ENCODE measurements around the gene RFX2. TPM values are rescaled to one million over a fixed set of nuclear protein-coding genes. Genes with fewer than 3 reads are reported as not detected.

The RFX2 gene
- total RNA-seq, 1 experiment from 2014 or later = 3.7 TPM

- H3K4me1 ChIP-seq (ENCODE audit: insufficient read depth, low read length) = 0 out of 2 replicates have a peak, but pooled peaks cover 4% of the 10 kb centered on the region
- no peak for DNase-seq
- no peak overlapping the region for H3K14ac ChIP-seq (ENCODE audit: insufficient read depth, low read length)
- Mint-ChIP-seq H3K27ac (no peak overlapping the region), H3K4me3 (peak overlapping the region in 1 of 2 experiments; percentile 99; a peak in 4 of 5 replicates), H3K27me3 (ENCODE audit: low read depth) (peaks cover 2% of the 10 kb centered on the region; the same call in 1 of the 2 replicates), H3K36me3 (ENCODE audit: insufficient read depth in 1 of 3, low read depth in 3 of 3) (peaks cover 15 to 35% (median 21%) of the 10 kb centered on the region in 3 experiments), H3K9me3 (no peaks in the 10 kb centered on the region; a peak in 1 of 5 replicates), H3K4me1 (peaks cover 26 to 34% of the 10 kb centered on the region in 2 experiments)
- H3K79me2 ChIP-seq (ENCODE audit: insufficient read depth, low read length) = peaks cover 56% of the 10 kb centered on the region
- no peak overlapping the region for H2BK120ac ChIP-seq (ENCODE audit: low read depth, low read length, poor library complexity, severe bottlenecking)
- H4K91ac ChIP-seq (ENCODE audit: insufficient read length, low read depth, low read length) = no peak overlapping the region
- H2BK12ac ChIP-seq (ENCODE audit: insufficient read length, low read depth, low read length) = no peak overlapping the region
- no peak overlapping the region for H2AFZ ChIP-seq (ENCODE audit: low read length)
- no peak overlapping the region for H2BK15ac ChIP-seq (ENCODE audit: low read depth, low read length)
- H3K23ac ChIP-seq (ENCODE audit: insufficient read length, low read depth, low read length) = no peak overlapping the region
- no peak overlapping the region for H2BK5ac ChIP-seq (ENCODE audit: insufficient read length, low read length)
- H3K18ac ChIP-seq (ENCODE audit: insufficient read length, low read depth, low read length) = no peak overlapping the region
- no peaks in the 10 kb centered on the region for H3K9me3 ChIP-seq (ENCODE audit: control insufficient read depth, low read depth, low read length)
- no peaks in the 10 kb centered on the region; the same call in 1 of the 2 replicates for H3K27me3 ChIP-seq (ENCODE audit: insufficient read depth, low read length)
- H3K4me2 ChIP-seq (ENCODE audit: insufficient read depth, insufficient read length, low read length) = no peak overlapping the region
- peaks cover 7% of the 10 kb centered on the region for H3K23me2 ChIP-seq (ENCODE audit: insufficient read length, low read depth, low read length, poor library complexity, severe bottlenecking)
- no peak overlapping the region for H2AK5ac ChIP-seq (ENCODE audit: insufficient read length, low read length)
- H2BK20ac ChIP-seq (ENCODE audit: low read depth, low read length, poor library complexity, severe bottlenecking) = no peak overlapping the region
- peaks cover 40% of the 10 kb centered on the region for H3K79me1 ChIP-seq (ENCODE audit: insufficient read depth, low read depth, low read length, poor library complexity, severe bottlenecking)
- TF ChIP-seq CTCF (conservative IDR thresholded peaks at IDR 0.05) = no peak
- no peaks in the 10 kb centered on the region for H4K20me1 ChIP-seq (ENCODE audit: control insufficient read depth, insufficient read depth, insufficient read length)
- no peak overlapping the region for H4K5ac ChIP-seq (ENCODE audit: insufficient read length, low read depth, low read length)
- WGBS (ENCODE audit: extremely low coverage, insufficient read length, low lambda C conversion rate) = no CpG with 5 or more reads among the region's 3 CpGs
- H3K27ac ChIP-seq (ENCODE audit: insufficient read length, low read depth, low read length) = no peak overlapping the region
- no peak overlapping the region for H3K4ac ChIP-seq (ENCODE audit: low read depth, low read length)
- no peak overlapping the region for H3K9ac ChIP-seq (ENCODE audit: extremely low read depth, insufficient read length, low read length)
- no peak overlapping the region for H3T11ph ChIP-seq (ENCODE audit: low read length)
- no peak overlapping the region for H3K56ac ChIP-seq (ENCODE audit: insufficient read length, low read depth, low read length)
- H4K8ac ChIP-seq (replicated peaks; ENCODE audit: insufficient read length, low read depth, low read length) = no peak overlapping the region
These were observed 134.9 kb downstream of the RFX2 start for GRCh38 chr19:5975388-5975728.
